ENCODE results near the gene MARS1.
"Not testable (repeated sequence)": the region's sequence is repeated elsewhere in the genome, so short reads cannot be mapped to it uniquely, and the experiment has no call there.

Gene MARS1

DNA sequence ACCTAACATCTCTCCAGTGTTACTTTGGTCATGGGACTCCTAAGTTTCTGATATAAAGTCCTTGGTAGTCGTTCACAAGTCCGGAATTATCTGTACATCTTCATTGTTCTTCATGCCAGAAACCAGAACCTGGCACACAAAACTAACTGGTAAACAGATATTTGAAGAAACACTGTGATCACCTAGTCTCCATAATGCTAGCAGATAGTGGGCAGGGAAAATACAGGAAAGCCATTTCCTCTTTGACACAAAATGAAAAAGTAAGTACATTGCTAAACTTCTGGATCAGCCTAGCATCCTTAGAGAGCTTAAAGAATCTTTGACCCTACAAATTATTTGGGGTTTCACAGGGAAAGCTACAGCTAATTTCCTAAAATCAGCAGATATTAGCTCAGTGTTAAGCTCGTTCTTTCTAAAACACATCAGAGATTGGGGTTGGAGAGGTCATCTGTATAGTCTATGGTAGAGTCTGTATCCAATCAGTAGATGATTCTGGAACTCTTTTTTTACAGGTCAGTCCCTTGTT is 27.6 kb downstream of the MARS1 start:
- no peak for DNase-seq (ENCODE audit: low read depth in 1 of 2, low spot score in 1 of 2)

GRCh38 chr12:57515934-57516541 is 28.2 kb downstream of the MARS1 start:
- DNase-seq (ENCODE audit: low read depth in 1 of 2, low spot score in 1 of 2) = no peak

- no peak for DNase-seq (ENCODE audit: low read depth in 1 of 2, low spot score in 1 of 2)
Observed at GRCh38 chr12:57516617-57517153, 28.8 kb downstream of the MARS1 start.

- DNase-seq (ENCODE audit: low read depth in 1 of 2, low spot score in 1 of 2) = no peak
Observed at GRCh38 chr12:57517187-57517586, 29.3 kb downstream of the MARS1 start.

GRCh38 chr12:57517718-57518117 is 29.9 kb downstream of the MARS1 start:
- not testable (repeated sequence) for DNase-seq (ENCODE audit: low read depth in 1 of 2, low spot score in 1 of 2)

DNA sequence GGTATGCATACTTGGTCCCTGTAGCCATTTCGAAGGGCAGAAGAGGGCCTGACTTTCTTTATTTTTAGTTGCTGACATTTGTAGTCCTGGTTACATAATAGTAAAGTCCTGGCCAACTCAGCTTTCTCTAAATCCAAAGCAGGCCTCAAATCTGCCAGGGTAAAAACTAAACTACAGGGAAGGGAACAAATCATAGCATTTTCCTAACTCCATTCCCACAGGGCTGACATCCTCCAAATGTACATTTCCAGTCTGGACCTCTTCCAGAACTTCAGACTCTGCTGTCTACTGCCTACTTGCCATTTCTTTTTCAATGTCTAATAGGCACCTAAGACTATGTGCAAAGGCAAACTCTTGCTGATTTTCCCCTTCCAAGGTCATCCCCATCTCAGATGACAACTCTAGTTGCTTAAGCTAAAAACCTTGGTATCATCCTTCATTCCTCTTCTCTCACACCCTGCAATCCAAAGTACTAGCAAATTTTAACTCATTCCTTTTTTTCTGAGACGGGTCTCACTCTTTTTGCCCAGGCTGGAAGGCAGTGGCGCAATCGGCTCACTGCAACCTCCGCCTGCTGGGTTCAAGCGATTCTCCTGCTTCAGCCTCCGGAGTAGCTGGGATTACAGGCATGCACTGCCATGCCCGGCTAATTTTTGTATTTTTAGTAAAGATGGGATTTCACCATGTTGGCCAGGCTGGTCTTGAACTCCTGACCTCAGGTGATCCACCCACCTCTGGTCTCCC is 30.5 kb downstream of the MARS1 start:
- DNase-seq (ENCODE audit: low read depth in 1 of 2, low spot score in 1 of 2) = no peak

DNA sequence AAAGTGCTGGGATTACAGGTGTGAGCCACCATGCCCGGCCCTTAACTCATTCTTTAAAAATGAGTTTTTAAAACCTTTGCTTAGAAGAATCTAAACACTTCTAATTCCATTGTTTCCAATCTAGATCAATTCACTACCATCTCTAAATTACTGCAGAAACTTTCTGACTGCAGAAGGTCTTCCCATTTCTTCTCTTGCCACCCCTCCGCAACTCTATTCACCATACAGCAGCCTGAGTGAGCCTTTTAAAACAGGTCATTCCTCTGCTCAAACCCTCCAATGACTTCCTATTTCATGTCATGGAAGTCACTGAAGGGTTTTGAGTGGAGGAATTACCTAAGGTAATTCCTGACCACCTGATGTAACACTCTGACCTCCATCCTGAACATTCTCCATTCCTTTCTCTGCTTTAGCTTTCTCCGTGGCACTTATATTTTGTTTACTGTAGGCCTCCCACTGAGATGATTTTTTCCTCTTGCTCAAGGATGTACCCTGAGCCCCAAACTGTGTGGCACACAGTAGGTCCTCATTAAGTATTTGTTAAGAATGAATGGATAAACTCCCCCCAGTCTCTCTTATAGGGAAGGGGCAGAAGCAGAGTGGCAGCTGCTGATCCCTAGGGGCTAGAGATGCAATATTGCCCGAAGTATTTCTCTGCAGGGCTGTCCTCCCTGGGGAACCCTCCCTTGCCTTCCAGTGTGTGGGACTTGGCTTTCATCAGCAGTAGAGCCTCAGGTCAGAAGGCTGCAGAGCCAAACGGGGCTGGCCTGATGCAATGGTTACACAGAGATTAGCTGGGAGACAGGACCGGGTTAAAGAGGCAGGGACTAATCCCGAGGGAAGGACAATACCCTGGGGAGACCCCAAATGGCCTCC is 31.3 kb downstream of the MARS1 start:
- DNase-seq (ENCODE audit: low read depth in 1 of 2, low spot score in 1 of 2) = no peak

- DNase-seq (ENCODE audit: low read depth in 1 of 2, low spot score in 1 of 2) = peak in 1 of 2 donors; percentile 9
Observed at GRCh38 chr12:57519796-57520052, 31.9 kb downstream of the MARS1 start.

DNA sequence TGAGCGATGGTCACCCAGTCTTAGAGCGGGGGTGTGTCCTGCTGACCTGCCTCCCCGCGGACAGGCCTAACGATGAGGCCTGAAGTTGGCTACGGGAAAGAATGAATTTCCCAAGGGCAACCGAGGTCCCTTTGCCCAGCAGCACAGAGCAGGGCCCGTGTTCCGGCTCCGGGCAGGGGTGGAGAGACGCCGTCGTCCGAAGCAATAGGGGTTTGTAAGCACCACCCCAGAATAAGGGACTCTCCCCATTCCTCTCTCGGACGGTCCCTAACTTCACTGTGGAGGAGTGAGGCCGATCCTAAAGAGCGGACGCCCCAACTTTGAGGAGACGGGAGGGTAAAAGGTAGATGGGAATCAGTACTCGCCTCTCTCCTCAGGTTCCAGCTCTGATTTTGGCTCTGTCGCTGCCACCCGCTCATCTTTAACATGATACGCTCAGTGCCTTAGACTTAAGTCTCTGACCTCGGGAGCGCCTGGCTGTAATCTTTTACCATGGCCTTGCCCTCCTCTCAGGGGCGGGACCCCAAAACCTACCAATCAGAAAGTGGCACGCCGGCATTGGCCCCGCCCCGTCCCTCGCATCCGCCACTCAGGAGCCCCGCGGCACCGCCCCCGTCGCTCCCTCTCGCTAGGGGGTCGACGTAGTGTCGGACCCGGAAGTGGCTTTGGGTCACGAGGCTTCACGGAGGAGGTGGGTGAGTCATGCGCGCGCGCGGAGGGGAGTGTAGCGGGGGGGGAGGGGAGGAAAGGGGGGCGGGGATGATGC is 32.4 kb downstream of the MARS1 start, which contains the start of gene DDIT3:
DDIT3 (minus strand) TSS at position 462 of the 766 bp plus-strand sequence. CDS start 3,108 bp downstream, outside the sequence.
- DNase-seq (ENCODE audit: low read depth in 1 of 2, low spot score in 1 of 2) = peak; percentile 99 to 100

GRCh38 chr12:57521525-57522010 is 33.7 kb downstream of the MARS1 start:
- no peak for DNase-seq (ENCODE audit: low read depth in 1 of 2, low spot score in 1 of 2)

- peak; percentile 83 for DNase-seq (ENCODE audit: low read depth in 1 of 2, low spot score in 1 of 2)
Observed at GRCh38 chr12:57522011-57522886, 34.4 kb downstream of the MARS1 start, which contains the start of gene MBD6. MBD6 (plus strand) TSS chr12:57522824; CDS start chr12:57524304, 1,480 bp downstream.

- no peak for DNase-seq (ENCODE audit: low read depth in 1 of 2, low spot score in 1 of 2)
Observed at GRCh38 chr12:57522887-57523705, 35.2 kb downstream of the MARS1 start.

- no peak for DNase-seq (ENCODE audit: low read depth in 1 of 2, low spot score in 1 of 2)
Observed at GRCh38 chr12:57523706-57524614, 36.1 kb downstream of the MARS1 start.

GRCh38 chr12:57524814-57525614 is 37.1 kb downstream of the MARS1 start:
- DNase-seq (ENCODE audit: low read depth in 1 of 2, low spot score in 1 of 2) = no peak

GRCh38 chr12:57525615-57526383 is 37.9 kb downstream of the MARS1 start:
- DNase-seq (ENCODE audit: low read depth in 1 of 2, low spot score in 1 of 2) = no peak

Measured in stimulated activated CD4-positive, alpha-beta T cell treated with anti-CD3 and anti-CD28 coated beads, Interleukin-15, amount 100 ng/mL, for 1 hour (primary cell).